SK-N-SH (cell line): ENCODE measurements around the gene SPG11. TPM values are rescaled to one million over a fixed set of nuclear protein-coding genes. Genes with fewer than 3 reads are reported as not detected.

Source experiments
- CTCF ChIA-PET: fragments of 300-600, 350-600 bp; formaldehyde crosslinking; extraction: SDS; loops from one replicate; lab custom pipeline; 2021; lab: Yijun Ruan, JAX
- POLR2A ChIA-PET: fragments of 350-600 bp; sonication (Branson Sonifier 250); formaldehyde crosslinking; extraction: SDS; loops from one replicate; lab custom pipeline; 2020; ENCODE audit warnings: antibody characterized with exemption, inconsistent platforms; lab: Yijun Ruan, JAX
- DNase-seq: peaks from one replicate; pipeline ENCODE4 v3.0.0; 2012
- H2AFZ ChIP-seq: fragments of 200-600 bp; sonication (generic); 2 replicates; pipeline ENCODE4 v1.8.1; 2016; ENCODE audit warnings: antibody characterized with exemption, mild to moderate bottlenecking, low read depth
- H3F3A ChIP-seq: fragments of 200-600 bp; sonication (generic); replicated peaks from 2 replicates; pipeline ENCODE3; 2016; ENCODE audit warnings: antibody characterized with exemption, mild to moderate bottlenecking; ENCODE audit not compliant: insufficient read depth
- H3K27ac ChIP-seq, 2 experiments: fragments of 200-500 bp in 1 of 2; fragments of 200-600 bp in 1 of 2; sonication (Bioruptor generic) in 1 of 2; sonication (generic), shearing (Covaris generic) in 1 of 2; 2 replicates each; pipeline versions ENCODE4 v1.5.1 to v1.6.1; 2014 to 2016; ENCODE audit warnings: low read depth in 2 of 2, inconsistent platforms in 1 of 2, low read length in 1 of 2, mild to moderate bottlenecking in 1 of 2, mixed read lengths in 1 of 2
- H3K27me3 ChIP-seq: fragments of 200-600 bp; sonication (generic), shearing (Covaris generic); 2 replicates; pipeline ENCODE4 v1.6.1; 2016; ENCODE audit warnings: mixed run types; ENCODE audit not compliant: insufficient read depth
- H3K36me3 ChIP-seq, 2 experiments: fragments of 200-500 bp in 1 of 2; fragments of 200-600 bp in 1 of 2; sonication (Bioruptor generic) in 1 of 2; sonication (generic) in 1 of 2; replicated peaks in 1 of 2; 2 replicates each; pipeline versions ENCODE3 to v1.5.1; 2014 to 2016; ENCODE audit warnings: low read length in 1 of 2, mild to moderate bottlenecking in 1 of 2; ENCODE audit not compliant: insufficient read depth in 2 of 2, control insufficient read depth in 1 of 2
- H3K4me1 ChIP-seq, 2 experiments: fragments of 200-500 bp in 1 of 2; fragments of 200-600 bp in 1 of 2; sonication (Bioruptor generic) in 1 of 2; sonication (generic), shearing (Covaris generic) in 1 of 2; 2 replicates each; pipeline versions ENCODE4 v1.5.1 to v1.6.1; 2014 to 2016; ENCODE audit warnings: low read depth in 1 of 2, low read length in 1 of 2, mixed run types in 1 of 2; ENCODE audit not compliant: insufficient read depth in 2 of 2, control insufficient read depth in 1 of 2
- H3K4me2 ChIP-seq: fragments of 200-600 bp; sonication (generic), shearing (Covaris generic); 2 replicates; pipeline ENCODE4 v1.6.1; 2017; ENCODE audit warnings: mixed run types
- H3K4me3 ChIP-seq, 2 experiments: fragments of 200-500 bp in 1 of 2; fragments of 200-600 bp in 1 of 2; sonication (Bioruptor generic) in 1 of 2; sonication (generic), shearing (Covaris generic) in 1 of 2; 2 replicates each; pipeline versions ENCODE4 v1.5.1 to v1.8.1; 2014 to 2016; ENCODE audit warnings: low read depth in 2 of 2, inconsistent platforms in 1 of 2, low read length in 1 of 2, mild to moderate bottlenecking in 1 of 2, mixed read lengths in 1 of 2, moderate library complexity in 1 of 2
- H3K79me2 ChIP-seq: fragments of 200-600 bp; sonication (generic); 2 replicates; pipeline ENCODE4 v1.8.1; 2017; ENCODE audit warnings: mild to moderate bottlenecking; ENCODE audit not compliant: insufficient read depth
- H3K9ac ChIP-seq: fragments of 200-600 bp; sonication (generic); 2 replicates; pipeline ENCODE4 v1.6.1; 2017; ENCODE audit warnings: mixed run types
- H3K9me2 ChIP-seq: fragments of 200-600 bp; sonication (generic); 2 replicates; pipeline ENCODE4 v1.6.1; 2017; ENCODE audit warnings: mixed run types
- H3K9me3 ChIP-seq: fragments of 200-600 bp; sonication (generic); 2 replicates; pipeline ENCODE4 v1.6.1; 2017; ENCODE audit warnings: mixed run types, mild to moderate bottlenecking, moderate library complexity
- H4K20me1 ChIP-seq: fragments of 200-600 bp; sonication (generic); 2 replicates; pipeline ENCODE4 v1.6.1; 2017; ENCODE audit warnings: mild to moderate bottlenecking, mixed run types; ENCODE audit not compliant: insufficient read depth
- CHD2 ChIP-seq: fragments of 150-350 bp; IDR thresholded peaks from 2 replicates; pipeline ENCODE4 v1.6.1; 2018; ENCODE audit warnings: low read length; ENCODE audit not compliant: partially characterized antibody
- EZH2phosphoT487 ChIP-seq: fragments of 200-600 bp; sonication (generic); IDR thresholded peaks from 2 replicates; pipeline ENCODE4 v1.6.1; 2017; ENCODE audit warnings: low read depth, mixed run types, mild to moderate bottlenecking, antibody characterized with exemption, moderate library complexity, borderline replicate concordance
- FOXJ3 ChIP-seq: sonication (generic); formaldehyde crosslinking; IDR thresholded peaks from 2 replicates; pipeline ENCODE4 v1.5.1; 2020; ENCODE audit warnings: mild to moderate bottlenecking, missing genetic modification reagents
- GABPA ChIP-seq: IDR thresholded peaks from 2 replicates; pipeline ENCODE4 v1.4.0; 2012; ENCODE audit warnings: low read depth, mild to moderate bottlenecking
- GATA2 ChIP-seq: sonication (generic); formaldehyde crosslinking; IDR thresholded peaks from 2 replicates; pipeline ENCODE4 v1.5.0; 2020; ENCODE audit warnings: mild to moderate bottlenecking, missing genetic modification reagents
- IRF3 ChIP-seq: fragments of 150-350 bp; IDR thresholded peaks from 2 replicates; pipeline ENCODE4 v1.6.1; 2016; ENCODE audit warnings: mild to moderate bottlenecking, low read depth, low read length
- MEF2A ChIP-seq: IDR thresholded peaks from 2 replicates; pipeline ENCODE4 v1.4.0; 2012; ENCODE audit warnings: low read depth, borderline replicate concordance
- NFIC ChIP-seq: IDR thresholded peaks from 2 replicates; pipeline ENCODE4 v1.4.0; 2012; ENCODE audit warnings: borderline replicate concordance
- RCOR1 ChIP-seq: fragments of 150-350 bp; IDR thresholded peaks from 2 replicates; pipeline ENCODE4 v1.6.1; 2017; ENCODE audit warnings: antibody characterized with exemption, low read length
- REST ChIP-seq: IDR thresholded peaks from 2 replicates; pipeline ENCODE4 v1.6.1; 2012; ENCODE audit warnings: mild to moderate bottlenecking, low read depth, low read length, moderate library complexity
- SMC3 ChIP-seq: IDR thresholded peaks from 2 replicates; pipeline ENCODE4 v1.6.1; 2012; ENCODE audit warnings: low read depth, low read length, improper control_type of control experiment
- TEAD4 ChIP-seq: IDR thresholded peaks from 2 replicates; pipeline ENCODE4 v1.4.0; 2012; ENCODE audit warnings: mild to moderate bottlenecking, borderline replicate concordance; ENCODE audit not compliant: insufficient read depth
- USF1 ChIP-seq: IDR thresholded peaks from 2 replicates; pipeline ENCODE4 v1.4.0; 2012; ENCODE audit warnings: low read depth, borderline replicate concordance
- WGBS: methylation state at CpG from one replicate; pipeline ENCODE4 v1.1.6; 2017; ENCODE audit warnings: low lambda C conversion rate; 5-methylcytosine and 5-hydroxymethylcytosine counted together
- polyA plus RNA-seq, 3 experiments: library from polyadenylated mRNA; depleted of rRNA; stranded (reverse); fragments of >200 nt; gene quantifications; 2 replicates each; pipeline ENCODE4 v1.2.3, GENCODE V29; 2012

The SPG11 gene
- polyA plus RNA-seq, 1 of the 3 experiments (the other 2 are of a cell fraction) = 36.3 TPM

- Histone ChIP-seq H4K20me1 (no peaks in the 10 kb centered on the region), H3K4me2 (no peak overlapping the region), H3K36me3 (peaks cover 51 to 61% of the 10 kb centered on the region in 2 experiments), H3K4me1 (peaks cover 2 to 4% of the 10 kb centered on the region in 2 experiments; a peak in 2 of 4 replicates), H3K9me2 (no peaks in the 10 kb centered on the region), H3K9ac (no peak overlapping the region), H3K27me3 (no peaks in the 10 kb centered on the region), H3K27ac (no peak overlapping the region), H3K9me3 (no peaks in the 10 kb centered on the region), H3F3A (no peaks in the 10 kb centered on the region), H3K4me3 (no peak overlapping the region), H2AFZ (no peak overlapping the region), H3K79me2 (peaks cover 21% of the 10 kb centered on the region)
- TF ChIP-seq GATA2 (no peak), RCOR1 (no peak), EZH2phosphoT487 (no peak), SMC3 (no peak), IRF3 (no peak), USF1 (no peak), TEAD4 (no peak), NFIC (no peak), FOXJ3 (CRISPR knock-in tag) (no peak), CHD2 (no peak), REST (no peak)
- WGBS = 73% methylated on average over 3 of the region's 3 CpGs
- no peak for DNase-seq
- ChIA-PET CTCF (no interaction called here), POLR2A (no interaction called here)
These were observed 6.5 kb downstream of the SPG11 start for GRCh38 chr15:44656913-44657312.

- DNase-seq = no peak
- H4K20me1 ChIP-seq = no peaks in the 10 kb centered on the region
- 94% methylated on average over 1 of the region's 1 CpG for WGBS
- peaks cover 56 to 67% of the 10 kb centered on the region in 2 experiments for H3K36me3 ChIP-seq
- no peaks in the 10 kb centered on the region; a peak in 2 of 4 replicates for H3K4me1 ChIP-seq
- no peaks in the 10 kb centered on the region for H3F3A ChIP-seq
- H2AFZ ChIP-seq = no peak overlapping the region
- no peaks in the 10 kb centered on the region for H3K27me3 ChIP-seq
- ChIA-PET CTCF (no interaction called here), POLR2A (no interaction called here)
- peaks cover 17% of the 10 kb centered on the region for H3K79me2 ChIP-seq
- no peaks in the 10 kb centered on the region for H3K9me3 ChIP-seq
- no peak overlapping the region for H3K4me3 ChIP-seq
- H3K27ac ChIP-seq = no peak overlapping the region
- no peaks in the 10 kb centered on the region for H3K9me2 ChIP-seq
- H3K4me2 ChIP-seq = no peak overlapping the region
- TF ChIP-seq GABPA = no peak
- no peak for TF ChIP-seq MEF2A
- no peak overlapping the region for H3K9ac ChIP-seq
These were observed 7.2 kb downstream of the SPG11 start for GRCh38 chr15:44656298-44656697.
